M059J (cell line): ENCODE results near the gene SAMD9L. TPM values are rescaled to one million over a fixed set of nuclear protein-coding genes. Genes with fewer than 3 reads are reported as not detected.

Experiments used
- DNase-seq: peaks from one replicate; pipeline ENCODE4 v3.0.0-alpha.2; 2012; ENCODE audit warnings: low read depth
- total RNA-seq: library from RNA; depleted of rRNA; stranded (reverse); fragments of >200 nt; shearing (Covaris generic); gene quantifications from 2 replicates; pipeline ENCODE4 v1.2.3, GENCODE V29; 2014; rRNA removed

SAMD9L gene
- 103 and 105 TPM in 2 replicates for total RNA-seq

- peak; percentile 70 for DNase-seq
These were observed at the start of gene SAMD9L for GRCh38 chr7:93148144-93148543. TSS of gene SAMD9L (minus strand) at chr7:93148385. CDS start at chr7:93135971, 12,414 bp downstream.

- DNase-seq: no peak
These were observed 48.2 kb upstream of the SAMD9L start for GRCh38 chr7:93196336-93196735.

GRCh38 chr7:93194386-93194785, 46.2 kb upstream of the SAMD9L start:
- peak; percentile 72 for DNase-seq

GRCh38 chr7:93188870-93189634, 40.9 kb upstream of the SAMD9L start:
- no peak for DNase-seq

GRCh38 chr7:93185303-93186027, 37.3 kb upstream of the SAMD9L start:
- no peak for DNase-seq

- DNase-seq: no peak
These were observed 31.0 kb upstream of the SAMD9L start for GRCh38 chr7:93179173-93179572.

GRCh38 chr7:93178213-93178612, 30.0 kb upstream of the SAMD9L start:
- peak; percentile 51 for DNase-seq

GRCh38 chr7:93176992-93177580, 28.9 kb upstream of the SAMD9L start:
- DNase-seq: peak; percentile 47

- DNase-seq: no peak
These were observed 27.0 kb upstream of the SAMD9L start for GRCh38 chr7:93175219-93175618.

GRCh38 chr7:93172683-93173082, 24.5 kb upstream of the SAMD9L start:
- DNase-seq: no peak

- DNase-seq: peak; percentile 21
These were observed 23.5 kb upstream of the SAMD9L start for GRCh38 chr7:93171606-93172226.

GRCh38 chr7:93165447-93165846, 17.3 kb upstream of the SAMD9L start:
- peak; percentile 47 for DNase-seq

- DNase-seq: no peak
These were observed 16.6 kb upstream of the SAMD9L start for GRCh38 chr7:93164766-93165165.

- DNase-seq: peak; percentile 73
These were observed 13.1 kb upstream of the SAMD9L start for GRCh38 chr7:93161181-93161762.

GRCh38 chr7:93160410-93160809, 12.2 kb upstream of the SAMD9L start:
- DNase-seq: peak; percentile 94

GRCh38 chr7:93159490-93159889, 11.3 kb upstream of the SAMD9L start:
- DNase-seq: peak; percentile 78

- peak; percentile 84 for DNase-seq
These were observed 8.7 kb upstream of the SAMD9L start for GRCh38 chr7:93156884-93157283.

- peak; percentile 87 for DNase-seq
These were observed 2.1 kb upstream of the SAMD9L start for GRCh38 chr7:93150200-93150835.

GRCh38 chr7:93148727-93149126, 542 bp upstream of the SAMD9L start:
- DNase-seq: no peak

- peak; percentile 84 for DNase-seq
These were observed 822 bp downstream of the SAMD9L start for GRCh38 chr7:93147363-93147762.

- DNase-seq: peak; percentile 48
These were observed 1.6 kb downstream of the SAMD9L start for GRCh38 chr7:93146472-93147141.
